Measurements from ENCODE around the gene CCDC122. TPM values are rescaled to one million over a fixed set of nuclear protein-coding genes. Genes with fewer than 3 reads are reported as not detected.

Gene CCDC122
- total RNA-seq, 1 experiment from 2014 or later, result 7.9 TPM

DNA sequence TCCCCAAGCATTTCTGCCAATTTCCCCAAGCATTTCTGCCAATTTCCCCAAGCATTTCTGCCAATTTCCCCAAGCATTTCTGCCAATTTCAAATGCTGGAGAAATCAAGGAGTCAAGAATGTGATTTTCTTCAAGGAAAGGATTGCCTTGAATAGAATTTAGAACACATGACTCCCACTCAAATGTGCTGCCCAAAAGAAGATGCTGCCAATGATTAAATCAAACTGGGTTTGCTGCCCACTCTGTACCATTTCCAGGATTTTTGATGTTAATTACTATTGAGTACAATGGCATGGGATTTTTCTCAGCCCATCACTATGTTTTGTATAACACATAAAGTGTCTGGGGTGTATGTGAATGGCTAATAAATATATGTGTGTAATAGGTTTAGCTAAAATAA, 70.9 kb downstream of the CCDC122 start:
- Histone ChIP-seq H4K20me1 (ENCODE audit: insufficient read depth) (no peaks in the 10 kb centered on the region), H3K4me3 (no peak overlapping the region), H3F3A (ENCODE audit: insufficient read depth, low read depth) (0 out of 2 replicates have a peak, but pooled peaks cover 5% of the 10 kb centered on the region), H3K27ac (no peak overlapping the region), H2AFZ (no peak overlapping the region), H3K9me3 (ENCODE audit: insufficient read depth, low read depth) (no peaks in the 10 kb centered on the region), H3K36me3 (ENCODE audit: low read depth) (no peaks in the 10 kb centered on the region), H3K27me3 (ENCODE audit: insufficient read depth, low read depth) (no peaks in the 10 kb centered on the region), H3K9me2 (ENCODE audit: insufficient read depth) (no peaks in the 10 kb centered on the region), H3K4me1 (replicated peaks; ENCODE audit: insufficient read depth) (peaks cover 15% of the 10 kb centered on the region), H3K4me2 (no peak overlapping the region), H3K79me2 (ENCODE audit: low read depth) (no peaks in the 10 kb centered on the region)
- no peak for DNase-seq
- TF ChIP-seq, protein P1, sequence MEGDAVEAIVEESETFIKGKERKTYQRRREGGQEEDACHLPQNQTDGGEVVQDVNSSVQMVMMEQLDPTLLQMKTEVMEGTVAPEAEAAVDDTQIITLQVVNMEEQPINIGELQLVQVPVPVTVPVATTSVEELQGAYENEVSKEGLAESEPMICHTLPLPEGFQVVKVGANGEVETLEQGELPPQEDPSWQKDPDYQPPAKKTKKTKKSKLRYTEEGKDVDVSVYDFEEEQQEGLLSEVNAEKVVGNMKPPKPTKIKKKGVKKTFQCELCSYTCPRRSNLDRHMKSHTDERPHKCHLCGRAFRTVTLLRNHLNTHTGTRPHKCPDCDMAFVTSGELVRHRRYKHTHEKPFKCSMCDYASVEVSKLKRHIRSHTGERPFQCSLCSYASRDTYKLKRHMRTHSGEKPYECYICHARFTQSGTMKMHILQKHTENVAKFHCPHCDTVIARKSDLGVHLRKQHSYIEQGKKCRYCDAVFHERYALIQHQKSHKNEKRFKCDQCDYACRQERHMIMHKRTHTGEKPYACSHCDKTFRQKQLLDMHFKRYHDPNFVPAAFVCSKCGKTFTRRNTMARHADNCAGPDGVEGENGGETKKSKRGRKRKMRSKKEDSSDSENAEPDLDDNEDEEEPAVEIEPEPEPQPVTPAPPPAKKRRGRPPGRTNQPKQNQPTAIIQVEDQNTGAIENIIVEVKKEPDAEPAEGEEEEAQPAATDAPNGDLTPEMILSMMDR (conservative IDR thresholded peaks at IDR 0.05), result no peak
- no peak for TF ChIP-seq EZH2 (IDR thresholded peaks at IDR 0.05; ENCODE audit: low read depth)
- intact Hi-C loops (cut with micrococcal nuclease; ENCODE audit: unreplicated experiment), result loop anchor here (5.0 to 10.0 kb wide), 2 partner anchors 69 to 1214 kb away; partner anchors contain the start of genes CCDC122 and LACC1
- no TSS peak for BruUV-seq (replicated peaks)
- CTCF ChIA-PET, result no interaction called here
- POLR2A ChIA-PET (ENCODE audit: unreplicated experiment), result no interaction called here

DNA sequence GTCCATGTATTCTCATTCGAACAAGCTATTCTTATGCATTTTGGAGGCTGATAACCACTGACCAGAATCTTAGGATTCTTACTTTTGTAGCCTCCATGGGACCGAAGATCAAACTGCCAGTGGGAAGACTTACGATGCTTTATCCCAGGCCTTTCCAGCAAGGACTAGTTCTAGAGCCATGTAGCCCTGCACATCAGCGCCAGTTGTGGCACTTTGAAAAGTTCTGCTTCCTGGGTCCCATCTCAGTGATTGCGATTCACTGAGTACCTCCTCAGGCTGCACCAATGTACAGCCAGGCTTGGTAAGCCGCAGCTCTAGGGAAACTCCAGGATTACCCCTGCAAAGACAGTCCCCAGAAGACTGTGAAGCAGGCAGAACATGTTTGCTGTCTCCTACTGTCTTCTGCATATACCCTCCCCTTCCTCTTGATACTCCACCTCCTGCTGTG, 73.8 kb downstream of the CCDC122 start:
- Histone ChIP-seq H3K27ac (no peak overlapping the region), H3K27me3 (ENCODE audit: insufficient read depth, low read depth) (no peaks in the 10 kb centered on the region), H3K4me2 (no peak overlapping the region), H4K20me1 (ENCODE audit: insufficient read depth) (no peaks in the 10 kb centered on the region), H3K79me2 (ENCODE audit: low read depth) (no peaks in the 10 kb centered on the region), H3K36me3 (ENCODE audit: low read depth) (no peaks in the 10 kb centered on the region), H3K9me2 (ENCODE audit: insufficient read depth) (no peaks in the 10 kb centered on the region), H3K4me3 (no peak overlapping the region), H3K4me1 (replicated peaks; ENCODE audit: insufficient read depth) (peaks cover 27% of the 10 kb centered on the region), H3K9me3 (ENCODE audit: insufficient read depth, low read depth) (no peaks in the 10 kb centered on the region), H2AFZ (no peak overlapping the region), H3F3A (ENCODE audit: insufficient read depth, low read depth) (0 out of 2 replicates have a peak, but pooled peaks cover 5% of the 10 kb centered on the region)
- POLR2A ChIA-PET (ENCODE audit: unreplicated experiment), result no interaction called here
- DNase-seq, result no peak
- no peak for TF ChIP-seq EZH2 (IDR thresholded peaks at IDR 0.05; ENCODE audit: low read depth)
- intact Hi-C loops (cut with micrococcal nuclease; ENCODE audit: unreplicated experiment), result loop anchor here (2.0 to 10.0 kb wide), 4 partner anchors 72 to 1211 kb away; partner anchors contain the start of genes CCDC122 and LACC1
- BruUV-seq (replicated peaks), result no TSS peak
- CTCF ChIA-PET, result no interaction called here

DNA sequence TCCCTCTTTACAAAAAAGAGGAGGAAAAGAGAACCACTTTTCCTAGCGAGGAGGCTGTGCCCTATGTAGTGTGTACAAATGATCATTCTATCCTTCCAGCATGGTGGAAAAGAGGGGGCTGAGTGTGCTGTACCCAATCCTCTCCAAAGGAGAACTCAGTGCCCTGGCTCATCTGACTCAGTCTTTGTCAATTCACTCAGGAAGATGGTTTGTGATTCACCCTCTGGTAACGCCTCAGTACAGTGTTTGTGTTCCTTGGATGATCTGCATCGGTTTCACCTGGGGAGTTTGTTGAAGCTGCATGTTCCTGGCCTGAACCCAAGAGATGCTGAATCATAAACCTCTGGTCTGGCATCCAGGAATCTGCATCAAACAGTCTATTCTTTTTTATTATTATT, 74.5 kb downstream of the CCDC122 start:
- peak; percentile 26 to 74 for DNase-seq
- no TSS peak for BruUV-seq (replicated peaks)
- peak overlapping the region; percentile 64 for H3K4me2 ChIP-seq

More for the DNA sequence above, 74.5 kb downstream of the CCDC122 start:
- no peaks in the 10 kb centered on the region for H4K20me1 ChIP-seq (ENCODE audit: insufficient read depth)
- intact Hi-C loops (cut with micrococcal nuclease; ENCODE audit: unreplicated experiment), result loop anchor here (2.0 to 10.0 kb wide), 4 partner anchors 72 to 1210 kb away; partner anchors contain the start of genes CCDC122 and LACC1
- peak overlapping the region; percentile 66; the same call in 1 of the 2 replicates for H2AFZ ChIP-seq
- CTCF ChIA-PET, result interaction anchor here (1.1 kb wide), 1 partner anchor 72 kb away, joined by 4 read pairs; no protein-coding TSS in a partner anchor
- no peaks in the 10 kb centered on the region for H3K79me2 ChIP-seq (ENCODE audit: low read depth)
- peaks cover 27% of the 10 kb centered on the region for H3K4me1 ChIP-seq (replicated peaks; ENCODE audit: insufficient read depth)
- no peak for TF ChIP-seq EZH2 (IDR thresholded peaks at IDR 0.05; ENCODE audit: low read depth)
- TF ChIP-seq, protein P1 (conservative IDR thresholded peaks at IDR 0.05), result no peak
- peak overlapping the region; percentile 67 for H3K27ac ChIP-seq
- H3K27me3 ChIP-seq (ENCODE audit: insufficient read depth, low read depth), result no peaks in the 10 kb centered on the region
- no peaks in the 10 kb centered on the region for H3K9me3 ChIP-seq (ENCODE audit: insufficient read depth, low read depth)
- POLR2A ChIA-PET (ENCODE audit: unreplicated experiment), result no interaction called here
- no peaks in the 10 kb centered on the region for H3K36me3 ChIP-seq (ENCODE audit: low read depth)
- H3F3A ChIP-seq (ENCODE audit: insufficient read depth, low read depth), result 0 out of 2 replicates have a peak, but pooled peaks cover 5% of the 10 kb centered on the region
- no peaks in the 10 kb centered on the region for H3K9me2 ChIP-seq (ENCODE audit: insufficient read depth)
- H3K4me3 ChIP-seq, result no peak overlapping the region
